SW480 (cell line): Measurements from ENCODE around the gene MT3.
"Not testable (repeated sequence)": the region's sequence is repeated elsewhere in the genome, so short reads cannot be mapped to it uniquely, and the experiment has no call there.

ENCODE experiments used
- DNase-seq: peaks from one replicate; pipeline ENCODE4 v3.0.0-alpha.2; 2016; ENCODE audit warnings: low spot score

The MT3 gene

DNA sequence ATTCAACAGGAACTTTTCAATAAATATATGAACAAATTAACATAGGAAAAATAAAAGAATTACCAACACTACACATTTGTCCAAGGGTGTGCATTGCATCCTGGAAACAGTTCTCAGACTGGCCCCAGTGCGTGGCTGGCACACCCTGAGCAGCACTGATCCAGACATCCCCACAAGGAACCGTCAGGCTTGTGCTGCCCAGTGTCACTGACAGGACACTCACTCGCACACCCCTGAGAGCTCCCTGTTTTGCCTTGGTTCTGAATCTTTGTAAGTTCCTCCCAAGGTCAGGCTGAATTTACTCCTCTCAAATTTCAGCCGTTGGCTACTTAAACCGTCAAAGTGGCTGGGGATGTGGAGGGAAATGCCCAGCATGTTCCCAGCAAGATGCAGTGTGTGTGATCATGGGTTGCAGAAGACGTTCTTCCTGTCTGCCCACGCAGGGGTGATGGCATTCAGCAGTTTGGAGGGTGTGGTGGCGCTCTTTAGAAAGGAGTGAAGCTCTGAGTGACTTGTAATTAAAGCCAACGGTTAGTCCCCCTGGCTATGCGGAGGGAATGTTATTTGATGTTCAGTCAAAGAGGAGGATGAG is 20.8 kb downstream of the MT3 start:
- DNase-seq, result peak; percentile 91

DNA sequence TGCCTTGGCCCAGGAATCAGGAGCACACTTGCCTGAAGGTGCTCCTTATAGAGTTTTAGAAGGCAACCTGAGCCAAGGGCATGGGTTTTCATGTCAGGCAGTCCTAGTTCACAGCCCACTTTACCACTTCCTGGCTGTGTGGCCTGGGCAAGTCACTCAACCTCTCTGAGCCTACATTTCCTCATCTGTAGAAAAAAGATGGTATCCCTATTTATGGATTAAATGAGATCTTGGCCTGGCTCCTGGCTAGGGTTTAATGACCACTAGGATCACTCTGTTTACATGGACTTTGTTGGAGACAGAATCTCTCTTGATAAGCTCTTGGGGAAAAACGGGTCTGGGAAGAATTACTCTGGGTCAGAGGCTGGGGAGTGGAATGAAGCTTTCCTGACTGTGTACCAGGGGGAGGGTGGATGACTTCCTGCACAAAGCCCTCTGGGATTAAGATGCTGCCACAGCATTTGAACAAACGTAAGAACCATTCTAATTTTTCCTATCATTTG is 21.3 kb downstream of the MT3 start:
- DNase-seq, result no peak

- no peak for DNase-seq
Observed at GRCh38 chr16:56611281-56611833, 22.0 kb downstream of the MT3 start.

GRCh38 chr16:56613706-56614105 is 24.4 kb downstream of the MT3 start:
- no peak for DNase-seq

DNA sequence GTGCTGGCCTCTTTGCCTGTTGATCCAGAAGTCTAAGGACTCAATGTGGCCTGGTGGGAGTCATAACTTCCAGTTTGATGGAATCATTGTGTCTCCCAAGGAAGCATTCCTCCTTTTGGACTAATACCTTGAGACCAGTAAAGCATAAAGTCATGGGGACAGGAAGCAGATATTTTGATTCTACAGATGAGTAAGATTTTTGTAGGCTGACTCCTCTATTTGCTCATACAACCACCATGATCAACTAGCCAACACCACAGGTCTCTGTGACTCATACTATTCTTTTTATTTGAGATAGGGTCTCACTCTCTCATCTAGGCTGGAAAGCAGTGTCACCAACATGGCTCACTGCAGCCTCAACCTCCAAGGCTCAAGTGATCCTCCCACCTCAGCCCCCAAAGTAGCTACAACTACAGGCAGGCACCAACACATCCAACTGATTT is 25.2 kb downstream of the MT3 start:
- DNase-seq, result peak; percentile 58

DNA sequence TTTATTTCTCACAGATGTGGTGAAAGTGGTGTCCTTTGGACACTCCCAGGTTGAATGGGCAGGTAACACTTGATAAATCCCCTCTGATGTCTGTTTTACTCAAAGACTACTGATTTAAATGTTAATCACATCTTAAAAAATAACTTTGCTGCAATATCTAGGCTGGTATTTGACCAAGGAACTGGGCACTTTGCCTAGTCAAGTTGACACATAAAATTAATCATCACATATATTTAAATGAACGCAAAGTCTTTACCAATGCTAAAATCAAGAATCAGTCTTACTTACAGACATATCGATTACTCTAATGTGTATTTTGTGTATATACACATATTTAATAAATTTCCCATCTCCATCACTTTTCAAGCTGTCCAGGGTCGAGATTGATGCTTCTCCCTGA is 26.0 kb downstream of the MT3 start:
- no peak for DNase-seq

- DNase-seq, result no peak
Observed at GRCh38 chr16:56616608-56617211, 27.4 kb downstream of the MT3 start.

DNA sequence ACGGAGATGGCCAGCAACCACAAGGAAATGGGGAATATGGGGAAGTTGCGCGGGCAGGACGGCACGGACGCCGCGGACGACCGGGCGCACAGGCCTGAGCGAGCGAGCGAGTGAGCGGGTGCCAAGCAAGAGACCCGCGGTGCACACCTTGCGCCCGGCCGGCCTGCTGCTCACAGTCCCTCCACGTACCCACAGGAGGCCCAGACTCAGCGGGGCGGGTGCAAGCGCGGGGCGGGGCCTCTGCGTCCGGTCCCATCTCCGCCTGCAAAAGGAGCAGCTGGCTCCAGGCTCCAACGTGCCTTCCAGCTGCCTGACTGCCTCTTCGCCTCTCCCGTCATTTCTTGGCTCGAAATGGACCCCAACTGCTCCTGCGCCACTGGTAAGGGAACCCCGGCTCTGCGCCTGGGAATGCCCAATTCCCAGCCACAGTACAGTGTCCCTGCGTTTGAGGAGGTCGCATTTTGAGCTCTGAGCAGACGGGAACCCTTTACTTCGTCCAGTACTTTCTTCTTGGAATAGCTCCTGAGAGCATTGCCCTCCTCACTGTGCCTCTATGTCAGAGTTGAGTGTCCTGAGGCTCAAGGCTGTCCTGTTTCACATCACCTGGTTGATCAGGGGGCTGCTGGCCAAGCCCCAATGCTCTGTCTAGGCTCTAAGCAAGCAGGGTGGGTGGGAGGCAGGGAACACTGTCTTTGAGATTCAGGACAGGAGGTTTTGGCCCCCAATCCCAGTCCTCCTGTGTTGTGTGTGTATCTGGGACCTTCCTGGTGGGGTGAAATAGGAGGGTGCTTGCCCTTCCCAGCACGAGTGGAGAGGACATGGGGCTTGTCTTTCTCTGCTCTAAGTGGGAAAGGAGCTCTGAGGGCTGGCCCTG is 28.1 kb downstream of the MT3 start:
- DNase-seq, result no peak

GRCh38 chr16:56618138-56618537 is 28.8 kb downstream of the MT3 start:
- no peak for DNase-seq

DNA sequence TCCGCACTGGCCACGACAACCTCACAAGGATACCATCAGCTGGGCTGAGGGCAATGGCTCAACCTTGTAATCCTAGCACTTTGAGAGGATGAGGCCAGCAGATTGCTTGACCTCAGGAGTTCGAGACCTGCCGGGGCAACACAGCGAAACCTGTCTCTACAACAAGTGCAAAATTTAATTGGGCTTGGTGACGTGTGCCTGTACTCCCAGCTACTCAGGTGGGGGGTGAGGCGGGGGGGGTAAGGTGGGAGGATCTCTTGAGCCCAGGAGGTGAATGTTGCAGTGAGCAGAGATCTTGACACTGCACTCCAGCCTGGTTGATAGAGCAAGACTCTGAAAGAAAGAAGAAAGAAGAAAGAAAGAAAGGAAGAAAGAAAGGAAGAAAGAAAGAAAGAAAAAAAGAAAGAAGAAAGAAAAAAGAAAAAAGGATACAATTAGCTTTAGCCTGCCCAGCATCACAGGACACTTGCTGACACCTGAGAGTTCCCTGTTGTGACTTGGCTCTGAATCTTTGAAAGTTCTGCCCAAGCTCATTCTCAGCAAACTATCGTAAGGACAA is 31.1 kb downstream of the MT3 start:
- DNase-seq, result no peak

DNA sequence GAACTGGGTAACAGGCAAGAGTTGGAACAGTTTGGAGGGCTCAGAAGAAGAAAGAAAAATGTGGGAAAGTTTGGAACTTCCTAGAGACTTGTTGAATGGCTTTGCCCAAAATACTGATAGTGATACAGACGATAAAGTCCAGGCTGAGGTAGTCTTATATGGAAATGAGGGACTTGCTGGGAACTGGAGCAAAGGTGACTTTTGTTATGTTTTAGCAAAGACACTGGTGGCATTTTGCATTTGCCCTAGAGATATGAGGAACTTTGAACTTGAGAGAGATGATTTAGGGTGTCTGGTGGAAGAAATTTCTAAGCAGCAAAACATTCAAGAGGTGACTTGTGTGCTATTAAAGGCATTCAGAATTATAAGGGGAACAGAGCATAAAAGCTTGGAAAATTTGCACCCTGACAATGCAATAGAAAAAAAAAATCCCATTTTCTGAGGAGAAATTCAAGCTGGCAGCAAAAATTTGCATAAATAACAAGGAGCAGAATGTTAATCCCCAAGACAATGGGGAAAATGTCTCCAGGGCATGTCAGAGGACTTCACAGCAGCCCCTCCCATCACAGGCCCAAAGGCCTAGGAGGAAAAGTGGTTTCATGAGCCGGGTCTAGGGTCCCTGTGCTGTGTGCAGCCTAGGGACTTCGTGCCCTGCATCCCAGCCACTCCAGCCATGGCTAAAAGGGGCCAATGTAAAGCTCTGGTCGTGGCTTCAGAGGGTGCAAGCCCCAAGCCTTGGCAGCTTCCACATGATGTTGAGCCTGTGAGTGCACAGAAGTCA is 32.5 kb downstream of the MT3 start:
- DNase-seq, result not testable (repeated sequence)

GRCh38 chr16:56623184-56623583 is 33.9 kb downstream of the MT3 start:
- not testable (repeated sequence) for DNase-seq

- no peak for DNase-seq
Observed at GRCh38 chr16:56623637-56624036, 34.3 kb downstream of the MT3 start.

DNA sequence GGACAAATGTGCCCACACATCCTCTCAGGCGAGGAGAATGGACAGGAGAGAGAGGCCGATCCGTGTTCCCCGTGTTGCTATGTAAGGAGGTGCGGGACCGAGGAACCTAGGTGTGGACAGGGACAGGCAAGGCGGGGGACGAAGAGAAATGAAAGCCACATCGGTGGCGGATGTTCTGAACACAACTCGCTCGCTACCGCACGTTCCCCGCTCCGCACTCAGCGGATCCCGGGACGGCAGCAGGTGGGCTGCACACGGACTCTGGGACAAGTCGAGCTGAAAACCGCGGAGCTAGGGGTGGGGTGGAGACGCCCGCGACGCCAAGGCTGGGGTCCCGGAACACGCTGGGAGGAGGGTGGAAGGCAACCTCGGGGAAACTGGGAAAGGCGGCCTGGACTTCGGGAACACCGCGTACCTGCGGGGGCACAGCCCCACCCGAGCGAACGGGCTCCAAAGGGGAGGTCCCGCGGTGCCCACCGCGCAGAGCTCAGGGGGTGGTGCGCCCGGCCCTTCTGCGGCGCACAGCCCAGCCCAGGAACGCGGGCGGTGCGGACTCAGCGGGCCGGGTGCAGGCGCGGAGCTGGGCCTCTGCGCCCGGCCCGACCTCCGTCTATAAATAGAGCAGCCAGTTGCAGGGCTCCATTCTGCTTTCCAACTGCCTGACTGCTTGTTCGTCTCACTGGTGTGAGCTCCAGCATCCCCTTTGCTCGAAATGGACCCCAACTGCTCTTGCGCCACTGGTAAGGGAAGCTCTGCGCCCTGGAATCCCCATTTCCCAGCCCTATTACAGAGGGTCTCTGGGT is 36.0 kb downstream of the MT3 start, which contains the start of gene MT1E:
MT1E (plus strand) TSS at position 642 of the 803 bp plus-strand sequence; CDS start at position 713, 71 bp downstream.
- peak; percentile 80 for DNase-seq

DNA sequence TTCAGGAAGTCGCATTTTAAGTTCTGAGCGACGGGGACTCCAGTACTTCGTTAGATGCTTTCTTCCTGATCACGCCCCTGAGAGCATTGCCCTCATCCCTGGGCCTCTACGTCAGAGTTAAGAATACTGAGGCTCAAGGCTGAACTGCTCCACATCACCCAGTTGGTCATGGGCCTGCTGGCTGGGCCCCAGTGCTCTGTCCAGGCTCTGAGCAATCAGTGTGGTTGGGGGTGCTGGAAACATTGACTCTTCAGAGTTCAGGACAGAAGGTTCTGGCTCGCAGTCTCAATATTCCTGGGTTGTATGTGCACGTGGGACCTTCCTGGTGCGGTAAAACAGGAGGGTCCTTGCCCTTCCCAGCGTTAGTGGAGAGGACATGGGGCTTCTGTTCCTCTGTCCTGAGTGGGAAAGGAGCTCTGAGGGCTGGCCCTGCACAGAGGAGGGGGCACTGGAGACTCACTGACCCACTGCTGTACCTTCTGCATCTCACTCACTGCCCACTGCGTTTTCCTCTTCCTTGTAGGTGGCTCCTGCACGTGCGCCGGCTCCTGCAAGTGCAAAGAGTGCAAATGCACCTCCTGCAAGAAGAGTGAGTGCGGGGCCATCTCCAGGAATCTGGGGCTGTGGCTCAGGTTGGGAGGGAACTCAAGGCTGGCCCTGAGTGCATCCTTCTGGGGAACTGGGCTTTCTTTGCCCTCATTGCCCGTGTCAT is 36.8 kb downstream of the MT3 start:
- DNase-seq, result peak; percentile 43

- no peak for DNase-seq
Observed at GRCh38 chr16:56626685-56627084, 37.4 kb downstream of the MT3 start.

DNA sequence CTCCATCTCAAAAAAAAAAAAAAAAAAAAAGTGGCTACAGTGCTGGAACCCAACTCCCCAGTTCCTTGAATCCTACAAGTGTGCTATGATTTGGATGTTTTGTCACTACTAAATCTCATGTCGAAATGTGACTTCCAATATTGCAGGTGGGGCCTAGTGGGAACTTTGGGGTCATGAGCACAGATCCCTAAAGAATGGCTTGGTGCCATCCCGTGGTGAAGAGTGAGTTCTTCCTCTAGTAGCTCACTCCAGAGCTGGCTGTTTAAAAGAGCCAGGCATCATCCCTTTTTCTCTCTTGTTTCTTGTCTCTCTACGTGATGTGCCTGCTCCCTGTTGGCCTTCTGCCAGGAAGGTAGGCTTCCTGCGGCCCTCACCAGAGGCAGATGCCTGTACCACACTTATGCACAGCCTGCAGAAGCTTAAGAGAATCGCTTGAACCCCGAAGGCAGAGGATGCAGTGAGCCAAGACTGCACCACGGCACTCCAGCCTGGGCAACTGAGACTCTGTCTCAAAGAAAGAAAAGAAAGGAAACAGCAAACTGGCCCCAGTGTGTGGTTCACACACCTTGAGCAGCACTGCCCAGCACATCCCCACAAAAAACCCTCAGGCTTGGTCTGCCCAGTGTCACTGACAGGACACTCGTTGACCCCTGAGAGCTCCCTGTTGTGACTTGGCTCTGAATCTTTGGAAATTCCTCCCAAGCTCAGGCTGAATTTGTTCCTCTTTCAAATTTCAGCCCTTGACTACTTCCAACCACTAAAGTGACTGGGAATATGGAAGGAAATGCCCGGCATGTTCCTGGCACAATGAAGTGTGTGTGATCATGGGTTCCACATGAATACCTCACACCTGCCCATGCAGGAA is 39.4 kb downstream of the MT3 start:
- DNase-seq, result no peak

GRCh38 chr16:56629531-56629930 is 40.2 kb downstream of the MT3 start:
- no peak for DNase-seq

DNA sequence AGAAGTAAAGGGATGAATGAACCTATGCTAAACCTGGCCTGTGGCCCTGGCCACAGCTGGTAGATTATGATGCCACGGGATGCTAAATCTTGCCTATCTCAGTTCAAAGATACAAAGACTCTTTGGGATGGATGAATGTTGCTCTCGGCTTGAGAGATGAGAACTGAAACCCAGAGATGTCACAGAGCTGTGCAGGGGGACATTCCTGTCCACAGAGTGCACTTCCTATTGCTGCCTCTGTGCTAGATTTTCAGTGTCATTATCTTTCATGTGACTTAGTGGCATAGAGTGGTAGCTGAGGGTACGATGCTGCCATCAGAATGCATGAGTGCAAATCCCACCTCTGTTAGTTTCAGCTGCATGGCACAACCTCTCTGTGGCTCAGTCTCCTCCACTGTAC is 40.8 kb downstream of the MT3 start:
- DNase-seq, result no peak
